ENCODE measurements around the gene SPOP. TPM values are rescaled to one million over a fixed set of nuclear protein-coding genes. Genes with fewer than 3 reads are reported as not detected.
"Not testable (repeated sequence)": the region's sequence is repeated elsewhere in the genome, so short reads cannot be mapped to it uniquely, and the experiment has no call there.

SPOP gene
- total RNA-seq, 1 experiment from 2014 or later, result 79.9 TPM

- Mint-ChIP-seq H3K9me3 (ENCODE audit: low read depth, unreplicated experiment) (no peaks in the 10 kb centered on the region), H3K4me1 (ENCODE audit: low read depth, unreplicated experiment) (peaks cover 14% of the 10 kb centered on the region), H3K4me3 (ENCODE audit: low read depth, unreplicated experiment) (no peak overlapping the region), H3K27me3 (ENCODE audit: unreplicated experiment) (peaks cover 16% of the 10 kb centered on the region), H3K36me3 (ENCODE audit: insufficient read depth, unreplicated experiment) (peaks cover 25% of the 10 kb centered on the region), H3K27ac (ENCODE audit: unreplicated experiment) (no peak overlapping the region)
- TF ChIP-seq CTCF (IDR thresholded peaks at IDR 0.05; ENCODE audit: unreplicated experiment), result no peak
- BruUV-seq (replicated peaks), result no TSS peak
- intact Hi-C loops (cut with micrococcal nuclease; ENCODE audit: unreplicated experiment), result no loop called here
- DNase-seq, result no peak
- CTCF ChIA-PET, result no interaction called here
Observed at GRCh38 chr17:49680314-49680713, 2.4 kb upstream of the SPOP start.

DNA sequence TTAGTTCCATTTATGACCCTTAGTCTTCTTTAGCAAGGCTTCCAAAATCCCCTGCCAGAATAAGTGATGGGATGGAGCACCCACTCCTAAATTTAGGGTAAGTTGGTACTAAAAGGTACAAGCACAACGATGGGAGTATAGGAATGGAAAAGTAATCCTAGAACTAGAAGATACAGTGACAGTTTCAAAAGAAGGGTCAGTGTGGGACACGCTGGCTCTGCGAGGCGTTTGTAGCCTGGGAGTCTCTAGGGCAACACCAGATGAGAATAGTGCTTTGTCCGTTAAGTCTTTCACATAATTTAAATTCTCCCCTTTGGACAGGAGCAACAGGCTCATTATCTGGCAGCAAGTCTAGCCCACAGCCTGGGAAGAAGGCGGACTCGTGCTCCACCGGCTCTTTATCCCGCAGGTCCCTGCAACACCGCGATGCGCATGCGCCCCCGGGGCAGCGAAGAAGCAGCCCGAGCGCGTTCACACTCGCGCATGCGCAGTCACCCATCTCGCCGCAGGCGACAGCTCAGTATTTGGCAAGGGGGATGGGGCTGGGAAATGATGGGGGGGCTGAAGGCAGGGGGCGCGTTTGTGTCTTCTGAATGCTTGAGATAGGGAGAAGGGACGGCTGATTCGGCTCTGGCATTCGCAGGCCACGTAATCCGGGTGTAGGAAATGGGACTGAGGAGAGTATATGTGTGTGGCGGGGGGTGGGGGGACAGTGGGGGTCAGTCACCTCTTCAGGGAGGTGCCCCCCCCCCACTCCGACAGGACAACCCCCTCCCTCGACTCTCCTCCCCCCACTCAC is 564 bp downstream of the SPOP start:
- H3K4me1 Mint-ChIP-seq (ENCODE audit: low read depth, unreplicated experiment), result peaks cover 26% of the 10 kb centered on the region
- peak overlapping the region; percentile 78 for H3K4me3 Mint-ChIP-seq (ENCODE audit: low read depth, unreplicated experiment)
- H3K27ac Mint-ChIP-seq (ENCODE audit: unreplicated experiment), result peak overlapping the region; percentile 82
- intact Hi-C loops (cut with micrococcal nuclease; ENCODE audit: unreplicated experiment), result loop anchor here (10.0 kb wide), 1 partner anchor 53 kb away; no protein-coding TSS in a partner anchor
- no peaks in the 10 kb centered on the region for H3K9me3 Mint-ChIP-seq (ENCODE audit: low read depth, unreplicated experiment)
- TF ChIP-seq CTCF (IDR thresholded peaks at IDR 0.05; ENCODE audit: unreplicated experiment), result no peak
- no TSS peak for BruUV-seq (replicated peaks)
- peaks cover 30% of the 10 kb centered on the region for H3K36me3 Mint-ChIP-seq (ENCODE audit: insufficient read depth, unreplicated experiment)
- CTCF ChIA-PET, result interaction anchor here (0.6 to 1.0 kb wide), 18 partner anchors 12 to 1027 kb away, joined by 3 to 6 read pairs (median 4); partner anchors contain the start of genes FAM117A and PHB1
- peak; percentile 99 for DNase-seq
- peaks cover 10% of the 10 kb centered on the region for H3K27me3 Mint-ChIP-seq (ENCODE audit: unreplicated experiment)

DNA sequence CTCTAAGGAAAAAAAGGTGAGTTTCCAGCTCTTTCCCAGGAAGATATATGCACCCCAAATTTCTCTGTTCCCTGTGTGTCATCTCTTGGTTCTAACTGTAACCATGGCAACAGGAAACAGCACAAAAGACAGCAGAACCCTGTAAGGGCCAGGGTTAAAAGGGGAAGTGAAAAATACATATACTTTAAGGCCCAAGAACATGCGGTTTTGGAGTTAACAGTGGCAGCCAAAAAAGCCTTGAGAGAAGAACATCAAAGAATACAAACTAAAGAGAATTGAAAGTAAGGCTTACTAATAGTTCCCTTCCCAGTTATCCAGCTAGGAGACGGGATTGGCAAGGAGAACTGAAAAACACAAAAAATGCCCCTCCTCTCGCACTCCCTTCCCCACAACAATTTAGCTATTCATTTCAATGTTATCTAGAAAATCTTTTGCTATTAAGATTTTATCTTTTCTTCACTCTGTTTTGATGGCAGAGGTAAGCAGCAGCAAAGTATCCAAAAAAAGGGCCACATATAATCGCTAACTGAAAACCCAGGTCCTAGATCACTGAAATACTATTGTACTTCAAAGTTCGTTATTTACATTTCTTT is 1.5 kb downstream of the SPOP start:
- Mint-ChIP-seq H3K27ac (ENCODE audit: unreplicated experiment) (peak overlapping the region; percentile 82), H3K4me3 (ENCODE audit: low read depth, unreplicated experiment) (peak overlapping the region; percentile 78), H3K36me3 (ENCODE audit: insufficient read depth, unreplicated experiment) (peaks cover 30% of the 10 kb centered on the region), H3K27me3 (ENCODE audit: unreplicated experiment) (peaks cover under 1% of the 10 kb centered on the region), H3K4me1 (ENCODE audit: low read depth, unreplicated experiment) (peaks cover 26% of the 10 kb centered on the region), H3K9me3 (ENCODE audit: low read depth, unreplicated experiment) (no peaks in the 10 kb centered on the region)
- no TSS peak for BruUV-seq (replicated peaks)
- DNase-seq, result no peak
- CTCF ChIA-PET, result interaction anchor here (0.7 kb wide), 1 partner anchor 22 kb away, joined by 3 read pairs; no protein-coding TSS in a partner anchor
- no peak for TF ChIP-seq CTCF (IDR thresholded peaks at IDR 0.05; ENCODE audit: unreplicated experiment)
- intact Hi-C loops (cut with micrococcal nuclease; ENCODE audit: unreplicated experiment), result loop anchor here (10.0 kb wide), 1 partner anchor 52 kb away; no protein-coding TSS in a partner anchor

DNA sequence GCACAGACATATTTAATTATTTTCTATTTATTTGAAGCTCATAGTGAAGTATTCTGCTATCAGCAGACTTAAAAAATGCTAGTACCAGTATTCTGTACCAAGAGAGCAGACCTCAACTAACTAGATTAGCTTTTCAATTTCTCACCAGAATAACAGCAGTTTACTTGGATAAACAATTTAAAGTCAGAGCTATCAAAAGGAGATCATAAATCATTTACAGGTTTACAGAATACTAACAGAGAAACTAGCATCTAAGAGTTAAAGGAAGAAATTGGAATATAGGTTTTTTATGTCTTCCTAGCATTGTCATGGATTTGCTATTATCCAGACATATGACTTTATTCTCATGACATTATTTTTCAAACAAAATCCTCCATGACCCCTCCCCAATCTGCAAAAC is 3.4 kb downstream of the SPOP start:
- no TSS peak for BruUV-seq (replicated peaks)
- H3K4me1 Mint-ChIP-seq (ENCODE audit: low read depth, unreplicated experiment), result peaks cover 26% of the 10 kb centered on the region
- CTCF ChIA-PET, result interaction anchor here (0.8 kb wide), 1 partner anchor 16 kb away, joined by 6 read pairs; no protein-coding TSS in a partner anchor
- H3K4me3 Mint-ChIP-seq (ENCODE audit: low read depth, unreplicated experiment), result no peak overlapping the region
- intact Hi-C loops (cut with micrococcal nuclease; ENCODE audit: unreplicated experiment), result loop anchor here (10.0 kb wide), 1 partner anchor 50 kb away; no protein-coding TSS in a partner anchor
- peaks cover 36% of the 10 kb centered on the region for H3K36me3 Mint-ChIP-seq (ENCODE audit: insufficient read depth, unreplicated experiment)
- H3K9me3 Mint-ChIP-seq (ENCODE audit: low read depth, unreplicated experiment), result no peaks in the 10 kb centered on the region
- H3K27me3 Mint-ChIP-seq (ENCODE audit: unreplicated experiment), result no peaks in the 10 kb centered on the region
- DNase-seq, result no peak
- no peak for TF ChIP-seq CTCF (IDR thresholded peaks at IDR 0.05; ENCODE audit: unreplicated experiment)
- H3K27ac Mint-ChIP-seq (ENCODE audit: unreplicated experiment), result no peak overlapping the region

DNA sequence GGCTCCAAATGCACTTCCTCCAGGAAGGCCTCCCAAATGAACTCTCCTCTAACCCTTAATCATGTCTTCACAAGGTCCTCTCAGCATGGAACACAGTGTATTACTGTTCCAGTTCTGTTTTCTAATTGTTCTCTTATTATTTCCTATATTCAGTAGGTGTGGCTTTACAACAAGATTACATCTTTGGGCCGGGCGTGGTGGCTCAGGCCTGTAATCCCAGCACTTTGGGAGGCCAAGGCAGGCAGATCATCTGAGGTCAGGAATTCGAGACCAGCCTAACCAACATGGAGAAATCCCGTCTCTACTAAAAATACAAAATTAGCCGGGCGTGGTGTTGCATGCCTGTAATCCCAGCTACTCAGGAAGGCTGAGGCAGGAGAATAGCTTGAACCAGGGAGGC is 4.2 kb downstream of the SPOP start:
- H3K4me3 Mint-ChIP-seq (ENCODE audit: low read depth, unreplicated experiment); DNase-seq; H3K27ac Mint-ChIP-seq (ENCODE audit: unreplicated experiment); CTCF ChIA-PET; H3K27me3 Mint-ChIP-seq (ENCODE audit: unreplicated experiment); BruUV-seq (replicated peaks); H3K9me3 Mint-ChIP-seq (ENCODE audit: low read depth, unreplicated experiment): not testable (repeated sequence)
- intact Hi-C loops (cut with micrococcal nuclease; ENCODE audit: unreplicated experiment), result loop anchor here (10.0 kb wide), 1 partner anchor 49 kb away; no protein-coding TSS in a partner anchor
- peaks cover 36% of the 10 kb centered on the region for H3K36me3 Mint-ChIP-seq (ENCODE audit: insufficient read depth, unreplicated experiment)
- H3K4me1 Mint-ChIP-seq (ENCODE audit: low read depth, unreplicated experiment), result peaks cover 26% of the 10 kb centered on the region
